Measurements from ENCODE around the gene TXNRD3.

Gene TXNRD3

GRCh38 chr3:126578702-126579101 is 76.2 kb downstream of the TXNRD3 start:
- no peak overlapping the region for H3K4me3 ChIP-seq (ENCODE audit: control insufficient read depth, low read depth, low read length)
- DNase-seq (ENCODE audit: low read depth), result no peak
- no peak for TF ChIP-seq CTCF (IDR thresholded peaks at IDR 0.05; ENCODE audit: control insufficient read depth, insufficient read depth, low read depth, low read length, missing control alignments)

- TF ChIP-seq CTCF (IDR thresholded peaks at IDR 0.05; ENCODE audit: control insufficient read depth, insufficient read depth, low read depth, low read length, missing control alignments), result no peak
- no peak for DNase-seq (ENCODE audit: low read depth)
- H3K4me3 ChIP-seq (ENCODE audit: control insufficient read depth, low read depth, low read length), result no peak overlapping the region
Observed at GRCh38 chr3:126577261-126577660, 77.7 kb downstream of the TXNRD3 start.

- no peak overlapping the region for H3K4me3 ChIP-seq (ENCODE audit: control insufficient read depth, low read depth, low read length)
- TF ChIP-seq CTCF (IDR thresholded peaks at IDR 0.05; ENCODE audit: control insufficient read depth, insufficient read depth, low read depth, low read length, missing control alignments), result no peak
- DNase-seq (ENCODE audit: low read depth), result no peak
Observed at GRCh38 chr3:126573492-126574117, 81.3 kb downstream of the TXNRD3 start.

GRCh38 chr3:126571078-126571477 is 83.8 kb downstream of the TXNRD3 start:
- H3K4me3 ChIP-seq (ENCODE audit: control insufficient read depth, low read depth, low read length), result no peak overlapping the region
- TF ChIP-seq CTCF (IDR thresholded peaks at IDR 0.05; ENCODE audit: control insufficient read depth, insufficient read depth, low read depth, low read length, missing control alignments), result no peak
- no peak for DNase-seq (ENCODE audit: low read depth)

- TF ChIP-seq CTCF (IDR thresholded peaks at IDR 0.05; ENCODE audit: control insufficient read depth, insufficient read depth, low read depth, low read length, missing control alignments), result no peak
- no peak for DNase-seq (ENCODE audit: low read depth)
- no peak overlapping the region for H3K4me3 ChIP-seq (ENCODE audit: control insufficient read depth, low read depth, low read length)
Observed at GRCh38 chr3:126570103-126570541, 84.8 kb downstream of the TXNRD3 start.

- DNase-seq (ENCODE audit: low read depth), result no peak
- TF ChIP-seq CTCF (IDR thresholded peaks at IDR 0.05; ENCODE audit: control insufficient read depth, insufficient read depth, low read depth, low read length, missing control alignments), result no peak
- no peak overlapping the region for H3K4me3 ChIP-seq (ENCODE audit: control insufficient read depth, low read depth, low read length)
Observed at GRCh38 chr3:126569390-126569975, 85.4 kb downstream of the TXNRD3 start.

Data from AG09309 (cell line).